HG03558 (cell line): Measurements from ENCODE around the gene APOLD1.
"Not testable (repeated sequence)": the region's sequence is repeated elsewhere in the genome, so short reads cannot be mapped to it uniquely, and the experiment has no call there.

Experiments
- ATAC-seq: cut with Tn5 transposase; IDR thresholded peaks from one replicate; pipeline ENCODE4 v1.9.1; 2021; ENCODE audit warnings: moderate number of reproducible peaks; ENCODE audit not compliant: unreplicated experiment; ENCODE audit errors: extremely low read depth

The APOLD1 gene

DNA sequence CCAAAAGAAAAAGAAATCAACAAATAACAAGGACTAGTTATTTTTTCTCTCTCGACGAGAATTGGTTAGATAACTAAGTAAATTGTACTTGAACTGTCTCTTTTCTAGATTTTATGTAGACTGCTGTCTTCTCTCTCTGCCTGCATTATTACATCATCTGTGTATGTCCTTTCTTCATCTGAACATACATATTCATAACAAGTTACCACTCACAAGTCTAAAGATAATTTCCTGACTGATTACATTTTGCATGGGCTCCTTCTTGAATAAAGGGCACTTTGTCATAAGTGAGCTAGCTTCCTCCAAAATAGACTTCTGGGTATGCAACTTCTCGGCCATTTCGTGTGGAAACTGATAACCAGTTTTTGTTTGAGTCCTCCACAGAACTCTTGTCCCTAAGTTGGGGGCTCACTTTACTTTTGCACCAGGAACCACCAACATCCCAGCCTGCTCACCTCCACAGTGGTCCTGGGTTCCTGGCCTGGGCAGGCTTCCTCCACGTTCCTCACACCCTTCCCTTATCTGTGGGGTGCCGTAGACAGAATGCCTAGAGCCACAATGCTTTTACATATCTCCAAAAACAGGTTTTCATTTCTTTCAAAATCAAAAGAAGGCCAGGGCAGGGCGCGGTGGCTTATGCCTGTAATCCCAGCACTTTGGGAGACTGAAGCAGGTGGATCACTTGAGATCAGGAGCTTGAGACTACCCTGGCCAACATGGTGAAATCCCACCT, 21.5 kb downstream of the APOLD1 start:
- ATAC-seq = no peak

DNA sequence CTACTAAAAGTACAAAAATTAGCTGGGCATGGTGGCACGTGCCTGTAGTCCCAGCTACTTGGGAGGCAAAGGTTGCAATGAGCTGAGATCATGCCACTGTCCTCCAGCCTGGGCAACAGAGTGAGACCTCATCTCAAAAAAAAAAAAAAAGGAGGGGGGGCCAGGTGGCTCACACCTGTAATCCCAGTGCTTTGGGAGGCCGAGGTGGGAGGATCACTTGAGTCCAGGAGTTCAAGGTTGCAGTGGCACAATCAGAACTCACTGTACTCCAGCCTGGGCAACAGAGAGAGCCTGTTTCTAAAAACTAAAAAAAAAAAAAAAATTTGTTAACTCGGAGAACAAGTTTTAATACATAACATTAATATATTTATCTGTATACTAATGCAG, 22.1 kb downstream of the APOLD1 start:
- ATAC-seq = not testable (repeated sequence)

DNA sequence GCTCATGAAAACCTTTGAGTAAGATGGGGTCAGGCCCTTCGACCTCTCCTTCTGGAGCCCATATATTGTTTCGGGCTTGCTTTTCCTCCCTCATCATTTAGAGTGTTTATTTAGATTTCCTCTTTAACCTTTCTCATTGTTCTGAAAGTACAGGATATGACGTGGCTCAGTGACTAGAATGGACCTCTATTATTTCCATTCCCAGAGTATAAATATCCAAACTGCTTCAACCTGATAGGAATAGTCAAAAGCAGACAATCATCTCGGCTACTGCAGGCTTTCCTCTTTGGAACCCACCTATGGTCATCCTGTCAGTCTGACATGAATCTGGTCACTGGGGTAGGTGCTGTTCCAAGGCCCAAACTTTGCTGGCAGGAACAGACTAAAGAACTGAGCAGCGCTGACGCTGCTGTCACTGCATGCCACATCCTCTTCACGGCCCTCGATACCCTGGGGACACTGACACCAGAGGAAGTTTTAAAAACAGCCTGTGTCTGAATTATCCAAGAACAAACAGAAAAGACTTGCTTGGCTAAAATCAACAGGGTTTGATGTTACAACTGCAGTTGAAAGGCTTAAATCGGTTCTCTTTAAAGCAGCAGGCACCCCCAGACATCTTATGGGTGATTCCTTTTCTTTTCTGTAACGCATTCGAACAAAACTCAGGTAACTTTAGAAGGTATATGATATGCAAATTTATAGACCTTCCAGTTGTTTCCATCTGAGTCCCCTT, 22.7 kb downstream of the APOLD1 start:
- peak; percentile 25 for ATAC-seq

DNA sequence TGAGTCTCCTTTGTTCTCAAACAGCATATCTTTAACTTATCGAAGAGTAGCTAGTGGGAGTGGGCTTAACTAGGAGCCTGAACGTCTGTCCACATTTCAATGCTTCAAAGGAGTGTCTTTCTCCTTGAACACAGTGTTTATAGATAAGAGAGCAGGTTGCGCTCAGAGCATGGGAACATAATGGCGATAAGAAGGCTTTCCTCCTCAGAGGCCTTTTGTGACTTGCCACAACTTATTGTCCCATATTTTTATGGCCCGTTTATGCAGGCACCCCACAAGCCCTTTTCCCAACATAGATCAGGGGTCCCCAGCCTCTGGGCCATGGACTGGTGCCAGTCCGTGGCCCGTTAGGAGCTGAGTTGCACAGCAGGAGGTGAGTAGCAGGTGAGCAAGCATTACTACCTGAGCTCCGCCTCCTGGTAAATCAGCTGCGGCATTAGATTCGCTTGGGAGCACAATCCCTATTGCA, 25.1 kb downstream of the APOLD1 start:
- ATAC-seq = no peak

DNA sequence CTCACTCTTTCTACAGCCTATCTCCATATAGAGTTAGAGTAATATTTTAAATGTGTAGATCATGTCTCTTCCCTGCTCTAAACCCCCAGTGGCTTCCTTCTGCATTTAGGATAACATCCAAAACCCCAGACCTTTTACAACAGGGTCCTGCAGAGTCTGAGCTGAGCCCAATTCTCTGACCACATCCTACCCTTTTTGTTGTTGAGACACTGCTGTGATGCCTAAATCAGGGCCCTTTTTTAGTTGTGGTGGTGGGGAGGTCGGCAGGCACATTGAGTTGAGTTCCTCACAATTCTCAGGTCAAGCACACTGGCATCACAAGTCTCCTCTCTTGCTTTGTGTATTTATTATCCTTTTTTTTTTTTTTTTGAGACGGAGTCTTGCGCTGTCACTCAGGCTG, 25.9 kb downstream of the APOLD1 start:
- ATAC-seq = no peak

DNA sequence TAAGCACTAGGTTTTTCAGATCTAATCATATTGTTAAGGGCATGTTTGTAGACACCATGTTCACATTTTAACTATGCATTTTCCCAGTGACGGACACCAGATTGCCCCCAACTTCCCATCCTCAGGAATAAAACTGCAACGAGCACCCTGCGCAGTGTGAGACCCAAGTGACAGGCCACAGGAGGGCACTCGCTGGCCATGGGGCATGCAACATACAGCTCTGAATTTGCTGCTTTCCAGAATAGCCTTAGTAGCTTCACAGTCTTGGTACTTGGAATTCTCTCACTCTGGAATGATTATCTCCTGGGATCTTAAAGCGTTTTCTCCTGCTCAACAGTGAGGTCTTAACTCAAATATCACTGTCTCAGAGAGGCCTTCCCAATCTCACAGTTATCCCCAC, 26.7 kb downstream of the APOLD1 start:
- no peak for ATAC-seq

DNA sequence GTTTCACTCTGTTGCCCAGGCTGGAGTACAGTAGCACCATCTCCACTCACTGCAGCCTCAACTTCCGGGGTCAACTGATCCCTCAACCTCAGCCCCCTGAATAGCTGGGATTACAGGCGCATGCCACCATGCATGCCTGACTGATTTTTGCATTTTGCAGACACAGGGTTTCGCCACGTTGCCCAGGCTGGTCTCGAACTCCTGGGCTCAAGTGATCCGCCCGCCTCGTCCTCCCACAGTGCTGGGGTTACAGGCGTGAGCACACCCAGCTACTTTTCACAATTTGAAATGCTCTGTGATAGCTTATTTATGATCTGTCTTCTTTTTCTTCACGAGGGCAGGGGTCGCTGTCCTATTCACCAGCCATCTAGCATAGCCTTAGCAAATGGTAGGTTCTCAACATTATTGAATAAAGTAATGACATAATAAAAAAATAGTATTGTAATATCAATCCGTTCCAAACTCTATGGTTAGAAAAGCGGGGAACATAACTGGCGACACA, 27.2 kb downstream of the APOLD1 start:
- ATAC-seq = no peak

DNA sequence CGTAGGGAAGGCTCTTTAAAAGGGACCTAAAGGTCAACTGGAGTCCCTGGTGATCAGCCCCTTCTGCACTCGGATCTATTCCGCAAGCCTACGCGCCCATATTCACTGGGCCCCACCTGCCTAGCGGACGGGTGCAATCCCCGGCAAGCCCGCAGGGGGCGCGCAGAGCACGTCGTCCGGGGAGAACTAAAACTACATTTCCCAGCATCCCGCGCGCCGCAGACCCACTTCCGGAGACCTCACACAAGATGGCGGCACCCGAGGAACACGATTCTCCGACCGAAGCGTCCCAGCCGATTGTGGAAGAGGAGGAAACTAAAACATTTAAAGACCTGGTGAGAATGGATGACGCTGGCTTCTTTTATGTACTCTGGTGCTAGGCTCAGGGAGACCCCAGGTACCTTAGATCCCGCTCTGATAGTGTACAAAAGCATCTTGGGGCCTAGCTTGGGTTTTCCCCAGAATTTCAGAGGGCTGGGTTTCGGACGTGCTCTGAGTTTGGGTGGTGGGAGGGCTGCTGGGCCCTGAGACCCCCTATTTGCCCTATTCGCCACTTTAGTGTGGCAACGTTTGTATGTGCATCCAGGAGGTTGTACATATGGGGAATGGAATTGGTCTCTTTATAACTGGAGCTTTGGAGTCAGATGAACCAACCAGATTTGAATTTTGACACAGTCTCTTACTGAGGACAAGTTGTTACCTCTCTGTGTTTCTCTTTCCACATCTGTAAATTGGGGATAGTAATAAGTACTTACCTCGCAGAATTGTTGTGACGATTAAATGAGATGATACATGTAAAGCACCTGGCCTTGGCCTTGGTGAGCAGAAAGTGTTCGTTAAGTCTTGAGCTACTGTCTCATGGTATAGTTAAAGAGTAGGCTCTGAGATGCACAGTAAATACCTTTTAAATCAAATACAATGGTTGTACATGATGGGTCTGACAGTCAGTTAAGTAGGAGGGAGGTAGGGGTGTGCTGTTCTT, 28.0 kb downstream of the APOLD1 start, which contains the start of gene DDX47:
DDX47 (plus strand) TSS at position 227 of the 982 bp plus-strand sequence; CDS start at position 249, 22 bp downstream.
- peak; percentile 76 for ATAC-seq

DNA sequence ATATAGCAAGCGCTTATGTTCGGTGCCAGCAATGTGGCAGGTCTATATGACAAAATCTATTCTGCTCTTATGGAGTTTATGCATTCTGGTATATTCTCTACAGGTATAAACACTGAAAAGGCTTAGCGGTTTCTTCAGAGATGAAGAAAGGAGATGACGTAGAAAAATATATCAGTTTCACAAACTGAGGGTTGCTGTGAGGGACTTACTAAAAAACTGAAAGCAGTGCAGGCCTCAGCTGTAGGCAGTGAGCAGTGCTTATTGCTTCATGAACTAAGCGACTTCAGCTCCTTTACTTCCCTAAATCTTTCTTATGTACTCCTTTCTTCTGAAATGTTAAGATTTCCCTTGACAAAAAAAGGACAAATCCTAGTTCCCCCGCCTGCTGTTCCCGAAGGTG, 32.2 kb downstream of the APOLD1 start:
- ATAC-seq = no peak

DNA sequence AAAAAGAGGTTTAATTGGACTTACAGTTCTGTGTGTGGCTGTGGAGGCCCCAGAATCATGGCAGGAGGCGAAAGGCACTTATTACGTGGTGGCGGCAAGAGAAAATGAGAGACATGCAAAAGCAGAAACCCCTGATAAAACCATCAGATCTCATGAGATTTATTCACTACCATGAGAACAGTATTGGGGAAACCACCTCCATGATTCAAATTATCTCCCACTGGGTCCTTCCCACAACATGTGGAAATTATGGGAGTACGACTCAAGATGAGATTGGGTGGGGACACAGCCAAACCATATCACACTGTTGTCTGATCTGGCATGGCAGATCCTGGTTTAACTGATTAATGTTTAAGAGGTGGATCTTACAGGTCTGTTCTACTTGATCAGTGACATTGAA, 33.2 kb downstream of the APOLD1 start:
- ATAC-seq = no peak

DNA sequence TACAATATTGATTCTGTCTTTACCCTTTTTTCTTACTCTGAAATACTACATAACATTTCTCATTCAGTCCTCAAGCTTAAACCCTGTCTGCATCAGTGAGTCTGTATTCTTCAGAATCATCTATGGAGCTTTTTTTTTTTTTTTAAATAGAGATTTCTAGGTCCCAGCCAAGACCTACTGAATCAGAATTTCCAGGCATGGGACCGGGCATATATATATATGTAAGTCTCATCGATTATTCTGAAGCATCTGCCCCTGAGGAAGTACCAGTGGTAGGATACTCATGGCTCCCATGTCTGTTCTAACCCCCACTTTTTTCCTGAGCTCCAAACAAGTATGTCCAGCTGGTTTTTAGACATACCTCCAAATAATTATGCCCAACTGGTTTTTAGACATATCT, 33.8 kb downstream of the APOLD1 start:
- no peak for ATAC-seq

DNA sequence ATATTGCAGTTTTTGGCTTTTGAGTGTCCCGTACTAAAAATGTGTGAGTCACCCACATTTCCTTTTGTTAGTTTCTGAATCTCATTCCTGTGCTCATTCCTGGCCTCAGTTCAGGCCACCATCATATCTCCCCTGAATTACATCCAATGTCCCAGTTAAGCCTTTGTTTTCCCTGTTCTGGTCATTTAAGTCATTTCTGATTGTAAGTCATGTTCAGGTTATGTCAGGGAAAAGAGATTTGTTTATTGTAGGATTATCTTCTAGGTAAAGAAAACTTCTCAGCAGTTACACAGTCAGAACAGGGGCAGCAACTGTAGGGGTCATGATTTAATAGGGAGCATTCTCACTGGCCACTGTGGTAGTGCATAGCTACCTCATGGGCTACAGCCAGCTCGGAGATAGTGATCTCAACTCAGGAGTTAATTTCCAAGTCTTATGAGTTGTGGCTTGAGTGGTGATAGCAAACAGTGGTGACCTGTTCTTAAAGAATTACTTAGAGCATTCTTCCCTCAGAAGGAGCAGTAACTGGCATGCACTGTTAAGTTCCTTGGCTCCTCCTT, 34.4 kb downstream of the APOLD1 start:
- no peak for ATAC-seq

DNA sequence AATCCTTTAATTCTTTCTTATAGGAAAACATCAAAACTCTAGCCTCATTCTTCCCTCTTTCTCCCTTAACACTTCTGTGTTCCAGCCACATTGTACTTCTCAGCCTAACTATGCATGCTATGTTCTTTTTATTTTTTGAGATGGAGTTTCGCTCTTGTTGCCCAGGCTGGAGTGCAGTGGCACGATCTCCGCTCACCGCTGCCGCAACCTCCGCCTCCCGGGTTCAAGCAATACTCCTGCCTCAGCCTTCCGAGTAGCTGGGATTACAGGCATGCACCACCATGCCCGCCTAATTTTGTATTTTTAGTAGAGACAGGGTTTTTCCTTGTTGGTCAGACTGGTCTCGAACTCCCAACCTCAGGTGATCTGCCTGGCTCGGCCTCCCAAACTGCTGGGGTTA, 34.9 kb downstream of the APOLD1 start:
- ATAC-seq = not testable (repeated sequence)

DNA sequence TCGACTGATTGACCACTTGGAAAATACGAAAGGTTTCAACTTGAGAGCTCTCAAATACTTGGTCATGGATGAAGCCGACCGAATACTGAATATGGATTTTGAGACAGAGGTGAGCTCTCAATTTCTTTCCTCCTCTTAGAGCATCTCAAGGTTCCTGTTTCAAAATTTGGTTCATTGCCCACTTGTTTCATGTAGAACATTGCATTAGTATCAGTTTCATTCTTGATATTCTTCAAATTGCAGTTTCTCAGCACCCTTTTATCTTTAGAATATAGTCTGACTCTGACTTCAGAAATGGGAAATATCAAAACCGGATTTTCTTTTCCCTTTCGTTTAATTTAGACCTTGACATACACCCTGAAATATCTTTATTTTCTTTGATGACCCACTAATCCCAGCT, 36.5 kb downstream of the APOLD1 start:
- ATAC-seq = no peak

DNA sequence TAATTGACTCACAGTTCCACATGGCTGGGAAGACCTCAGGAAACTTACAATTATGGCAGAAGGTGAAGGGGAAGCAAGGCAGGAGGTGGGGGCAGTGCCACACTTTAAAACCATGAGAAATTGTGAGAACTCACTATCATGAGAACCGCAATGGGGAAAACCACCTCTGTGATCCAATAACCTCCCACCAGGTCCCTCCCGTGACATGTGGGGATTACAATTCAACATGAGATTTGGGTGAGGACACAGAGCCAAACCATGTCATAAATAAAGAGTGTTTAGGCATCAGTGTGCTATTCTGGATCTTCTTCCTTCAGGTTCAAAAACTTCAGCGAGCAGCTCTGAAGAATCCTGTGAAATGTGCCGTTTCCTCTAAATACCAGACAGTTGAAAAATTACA, 37.4 kb downstream of the APOLD1 start:
- ATAC-seq = no peak

DNA sequence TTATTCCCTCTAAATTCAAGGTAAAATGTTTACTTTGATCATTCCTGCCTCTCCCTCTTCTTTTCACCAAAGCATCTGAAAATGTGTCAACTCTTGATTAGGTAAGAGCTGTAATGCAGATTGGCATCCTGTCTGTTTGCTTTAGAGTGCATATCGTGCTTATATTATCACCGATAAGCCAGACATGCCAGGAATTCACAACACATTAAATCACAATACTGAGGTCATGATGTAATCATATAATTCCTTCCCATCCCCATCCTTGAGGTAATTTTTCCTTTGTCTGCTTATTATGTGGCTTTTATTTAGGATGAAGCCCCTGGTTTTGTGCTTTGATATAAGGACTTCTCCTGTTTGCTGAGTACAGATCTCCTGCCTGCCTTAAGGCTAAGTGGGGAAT, 37.8 kb downstream of the APOLD1 start:
- no peak for ATAC-seq

DNA sequence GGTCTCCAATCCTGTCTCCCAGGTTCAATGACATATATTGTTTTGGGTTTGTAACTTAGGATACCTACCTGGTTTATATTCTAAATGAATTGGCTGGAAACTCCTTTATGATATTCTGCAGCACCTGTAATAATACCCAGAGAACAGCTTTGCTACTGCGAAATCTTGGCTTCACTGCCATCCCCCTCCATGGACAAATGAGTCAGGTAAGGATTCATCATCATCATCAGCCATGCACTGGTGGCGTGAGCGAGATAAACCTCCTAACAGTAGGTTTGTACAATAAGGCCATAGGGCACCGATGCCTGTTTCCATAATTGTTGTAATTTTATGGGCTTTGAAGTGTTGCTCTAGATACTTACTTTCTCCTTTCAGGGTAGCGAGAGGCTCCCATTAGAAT, 38.4 kb downstream of the APOLD1 start:
- no peak for ATAC-seq

DNA sequence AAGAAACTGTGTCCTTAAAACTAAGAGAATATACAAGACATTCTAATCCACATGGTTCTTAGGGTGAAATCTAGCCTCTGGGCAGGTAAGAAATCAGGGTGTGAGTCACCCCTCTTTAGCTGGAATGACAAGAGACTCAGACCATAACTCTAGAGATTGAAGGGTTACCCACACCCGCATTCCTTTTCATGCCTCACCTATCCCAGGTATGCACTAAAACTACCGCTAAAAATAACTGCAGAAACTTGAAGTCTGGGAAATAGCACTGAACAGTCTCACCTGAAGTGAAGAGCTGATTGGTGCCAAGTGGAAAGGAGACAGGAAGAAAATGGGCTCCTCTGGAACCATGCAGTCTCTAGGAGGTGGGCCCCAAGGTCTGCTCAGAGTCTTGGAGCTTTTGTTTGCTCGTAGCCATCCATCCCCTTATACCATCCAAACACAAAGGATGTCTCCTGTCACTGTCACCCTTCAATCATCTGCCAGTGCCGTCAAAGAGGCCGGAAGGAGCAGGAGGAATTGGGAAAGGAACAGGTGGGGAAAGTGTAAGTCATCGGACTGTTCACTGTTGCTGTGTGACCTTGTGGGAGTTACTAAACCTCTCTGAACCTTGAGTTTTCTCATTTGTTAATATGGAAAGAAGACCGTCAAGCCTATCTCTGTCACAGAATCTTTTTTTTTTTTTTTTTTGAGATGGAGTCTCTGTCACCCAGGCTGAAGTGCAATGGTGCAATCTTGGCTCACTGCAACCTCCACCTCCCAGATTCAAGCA, 50.1 kb downstream of the APOLD1 start:
- no peak for ATAC-seq

DNA sequence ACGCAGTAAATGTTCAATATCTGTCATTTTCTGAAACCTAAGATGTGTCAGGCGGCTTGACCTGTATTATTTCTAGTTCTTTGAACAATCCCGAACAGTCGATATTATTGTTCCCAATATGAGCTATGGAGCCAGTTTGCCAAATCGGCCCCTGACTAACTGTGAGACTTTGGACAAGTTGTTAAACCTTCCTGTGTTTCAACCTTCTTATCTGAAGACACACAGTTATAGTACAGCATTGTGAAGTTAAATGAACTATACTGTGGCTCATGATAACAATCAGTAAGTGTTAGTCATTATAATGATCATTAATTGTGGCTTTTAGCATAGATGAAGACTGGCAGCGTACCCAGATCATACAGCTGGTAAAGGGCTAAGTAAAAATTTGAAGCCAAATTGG, 51.1 kb downstream of the APOLD1 start:
- ATAC-seq = no peak
